ENCODE results near the gene MAD1L1.
A peak's percentile ranks its signal among the peaks of the same experiment; 100 is the strongest.
"Not testable (repeated sequence)": the region's sequence is repeated elsewhere in the genome, so short reads cannot be mapped to it uniquely, and the experiment has no call there.

The MAD1L1 gene

DNA sequence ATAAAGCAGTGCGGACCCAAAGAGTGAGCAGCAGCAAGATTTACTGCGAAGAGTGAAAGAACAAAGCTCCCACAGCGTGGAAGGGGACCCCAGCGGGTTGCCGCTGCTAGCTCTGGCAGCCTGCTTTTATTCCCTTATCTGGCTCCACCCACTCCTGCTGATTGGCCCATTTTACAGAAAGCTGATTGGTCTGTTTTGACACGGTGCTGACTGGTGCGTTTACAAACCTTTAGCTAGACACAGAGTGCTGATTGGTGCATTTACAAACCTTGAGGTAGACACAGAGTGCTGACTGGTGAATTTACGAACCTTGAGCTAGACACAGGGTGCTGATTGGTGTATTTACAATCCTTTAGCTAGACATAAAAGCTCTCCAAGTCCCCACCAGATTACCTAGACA is 256.2 kb downstream of the MAD1L1 start:
- not testable (repeated sequence) for DNase-seq

DNA sequence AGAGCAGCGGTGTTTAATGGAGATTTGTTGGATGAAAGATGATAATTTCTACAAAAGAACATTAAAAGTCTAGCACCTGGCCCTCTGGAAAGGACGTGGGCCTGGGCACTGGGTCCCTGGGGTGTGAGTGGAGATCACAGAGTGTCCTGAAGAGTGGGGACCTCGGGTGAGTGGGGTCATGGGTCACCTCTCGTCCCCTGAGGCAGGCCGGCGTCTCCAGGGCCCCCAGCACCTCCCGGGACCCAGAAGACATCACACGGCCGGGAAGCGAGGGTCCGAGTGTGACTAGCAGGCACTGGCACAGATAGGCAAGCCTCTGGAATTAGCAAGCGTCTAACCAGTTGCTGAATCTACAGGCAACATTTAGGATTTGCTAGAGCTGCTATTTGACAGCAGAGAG is 257.2 kb downstream of the MAD1L1 start:
- no peak for DNase-seq

GRCh38 chr7:1975179-1975578 is 257.6 kb downstream of the MAD1L1 start:
- no peak for DNase-seq

DNA sequence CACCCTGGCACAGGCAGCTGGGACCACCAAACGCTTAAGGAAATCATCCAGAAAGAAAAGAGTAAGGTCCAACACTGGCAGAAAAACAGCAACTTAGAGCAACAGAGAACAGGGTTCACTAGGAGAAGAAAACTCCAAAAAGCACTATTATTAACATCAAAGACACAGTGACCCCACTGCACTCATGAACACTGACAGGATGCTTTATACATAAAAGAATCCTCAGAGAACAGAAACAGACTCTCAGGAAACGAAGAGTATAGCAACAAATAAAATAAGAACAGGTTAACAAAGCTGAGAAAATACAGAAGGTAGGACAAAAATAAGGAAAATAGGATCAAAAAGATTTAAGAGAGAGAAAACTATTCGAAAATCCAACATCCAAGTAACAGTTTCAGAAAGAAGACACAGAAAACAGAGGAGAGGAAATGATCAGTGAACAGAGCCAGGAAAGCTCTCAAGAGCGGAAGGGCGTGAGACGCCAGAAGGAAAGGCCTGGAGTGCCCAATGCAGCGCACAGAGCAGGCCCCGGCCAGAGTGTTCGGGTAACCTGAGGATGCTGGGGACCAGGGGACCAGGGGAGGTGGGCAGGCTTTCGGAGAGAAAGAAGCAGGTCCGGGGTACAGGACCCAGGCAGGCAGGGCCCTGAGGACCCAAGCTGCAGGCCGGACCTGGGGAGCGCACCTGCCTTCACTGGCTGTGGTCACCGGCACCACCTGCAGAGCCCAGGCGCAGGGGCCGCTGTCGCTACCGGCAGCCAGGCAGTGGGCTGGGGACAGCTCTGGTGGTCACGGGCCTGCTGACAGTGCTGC is 258.2 kb downstream of the MAD1L1 start:
- DNase-seq = no peak

GRCh38 chr7:1973321-1974251 is 259.2 kb downstream of the MAD1L1 start:
- DNase-seq = no peak

DNA sequence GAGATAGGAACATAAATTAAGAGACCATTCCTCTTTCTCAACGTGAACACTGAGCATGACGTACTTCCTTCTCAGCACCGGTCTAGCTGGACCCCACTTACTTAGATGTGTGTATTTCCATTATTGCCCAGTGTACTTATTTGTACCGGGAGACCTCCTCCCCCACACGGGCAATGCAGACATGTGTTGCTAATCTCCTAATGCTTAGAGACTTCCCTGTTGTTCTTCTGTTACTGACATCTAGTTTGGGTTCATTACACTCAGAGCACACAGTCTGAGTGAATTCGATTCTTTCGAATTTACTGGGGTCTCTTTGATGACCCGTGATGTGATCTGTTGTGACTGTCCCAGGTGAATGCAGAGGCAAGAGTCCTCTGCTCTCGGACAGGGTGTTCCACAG is 260.0 kb downstream of the MAD1L1 start:
- DNase-seq = no peak

- DNase-seq = no peak
Observed at GRCh38 chr7:1971946-1972654, 260.6 kb downstream of the MAD1L1 start.

DNA sequence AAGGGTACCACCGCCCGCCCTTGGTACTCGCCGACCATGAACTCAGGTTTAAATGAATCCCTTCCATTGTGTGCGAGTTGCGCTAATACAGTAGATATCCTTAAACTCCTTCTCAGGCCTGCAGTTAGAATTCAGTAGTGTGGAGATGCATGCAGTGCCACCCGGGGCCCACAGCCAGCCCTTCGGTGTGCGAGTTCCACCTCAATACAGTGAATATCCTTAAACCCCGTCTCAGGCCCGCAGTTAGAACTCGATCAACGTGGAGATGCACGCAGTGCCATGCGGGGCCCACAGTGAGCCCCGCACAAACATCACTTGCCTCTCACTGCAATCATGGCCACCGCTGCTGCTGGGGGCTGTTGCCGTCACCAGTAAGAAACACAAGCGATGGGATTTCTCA is 261.9 kb downstream of the MAD1L1 start:
- DNase-seq = no peak

DNA sequence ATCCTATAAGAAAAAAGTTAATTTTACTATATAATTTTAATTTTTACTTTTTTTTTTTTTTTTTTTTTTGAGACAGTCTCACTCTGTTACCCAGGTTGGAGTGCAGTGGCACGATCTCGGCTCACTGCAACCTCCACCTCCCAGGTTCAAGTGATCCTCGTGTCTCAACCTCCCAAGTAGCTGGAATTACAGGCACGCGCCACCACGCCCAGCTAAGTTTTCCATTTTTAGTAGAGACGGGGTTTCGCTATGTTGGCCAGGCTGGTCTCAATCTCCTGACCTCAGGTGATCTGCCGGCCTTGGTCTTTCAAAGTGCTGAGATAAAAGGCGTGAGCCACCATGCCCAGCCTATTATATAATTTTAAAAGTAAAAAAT is 262.5 kb downstream of the MAD1L1 start:
- not testable (repeated sequence) for DNase-seq

DNA sequence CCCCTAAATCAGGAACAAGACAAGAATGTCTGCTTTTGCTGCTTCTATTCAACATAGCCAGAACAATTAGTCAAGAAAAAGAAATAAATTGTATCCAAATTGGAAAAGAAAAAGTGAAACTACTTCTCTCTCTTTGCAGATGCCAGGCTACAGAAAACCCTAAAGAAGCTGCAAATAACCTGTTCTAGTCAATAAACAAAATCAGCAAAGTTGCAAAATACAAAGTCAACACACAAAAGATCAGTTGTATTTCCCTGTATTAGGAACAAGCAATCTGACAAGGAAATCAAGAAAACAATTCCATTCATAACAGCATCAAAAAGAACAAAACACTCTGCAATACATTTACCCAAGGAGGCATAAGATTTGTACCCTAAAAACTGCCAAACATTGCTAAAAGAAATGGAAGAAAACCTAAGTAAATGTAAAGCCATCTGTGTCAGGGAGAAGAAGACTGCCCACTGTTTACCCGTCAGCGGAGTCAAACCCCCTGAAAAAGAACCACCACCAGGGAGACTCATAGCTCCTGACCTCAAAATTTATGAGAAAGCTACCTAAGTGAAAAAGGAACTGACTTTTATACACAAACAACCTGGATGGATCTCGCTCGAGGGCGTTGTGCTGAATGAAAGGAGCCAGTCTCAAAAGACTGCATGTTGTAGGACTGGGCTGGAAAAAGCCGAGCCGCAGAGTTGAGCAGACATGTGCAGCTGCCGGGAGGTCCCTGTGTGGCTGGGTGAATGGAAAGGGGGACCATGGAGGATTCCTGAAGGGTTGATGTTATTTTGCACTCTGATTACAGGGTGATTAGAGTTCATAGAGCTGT is 263.1 kb downstream of the MAD1L1 start:
- no peak for DNase-seq

GRCh38 chr7:1968397-1969111 is 264.2 kb downstream of the MAD1L1 start:
- DNase-seq = no peak

DNA sequence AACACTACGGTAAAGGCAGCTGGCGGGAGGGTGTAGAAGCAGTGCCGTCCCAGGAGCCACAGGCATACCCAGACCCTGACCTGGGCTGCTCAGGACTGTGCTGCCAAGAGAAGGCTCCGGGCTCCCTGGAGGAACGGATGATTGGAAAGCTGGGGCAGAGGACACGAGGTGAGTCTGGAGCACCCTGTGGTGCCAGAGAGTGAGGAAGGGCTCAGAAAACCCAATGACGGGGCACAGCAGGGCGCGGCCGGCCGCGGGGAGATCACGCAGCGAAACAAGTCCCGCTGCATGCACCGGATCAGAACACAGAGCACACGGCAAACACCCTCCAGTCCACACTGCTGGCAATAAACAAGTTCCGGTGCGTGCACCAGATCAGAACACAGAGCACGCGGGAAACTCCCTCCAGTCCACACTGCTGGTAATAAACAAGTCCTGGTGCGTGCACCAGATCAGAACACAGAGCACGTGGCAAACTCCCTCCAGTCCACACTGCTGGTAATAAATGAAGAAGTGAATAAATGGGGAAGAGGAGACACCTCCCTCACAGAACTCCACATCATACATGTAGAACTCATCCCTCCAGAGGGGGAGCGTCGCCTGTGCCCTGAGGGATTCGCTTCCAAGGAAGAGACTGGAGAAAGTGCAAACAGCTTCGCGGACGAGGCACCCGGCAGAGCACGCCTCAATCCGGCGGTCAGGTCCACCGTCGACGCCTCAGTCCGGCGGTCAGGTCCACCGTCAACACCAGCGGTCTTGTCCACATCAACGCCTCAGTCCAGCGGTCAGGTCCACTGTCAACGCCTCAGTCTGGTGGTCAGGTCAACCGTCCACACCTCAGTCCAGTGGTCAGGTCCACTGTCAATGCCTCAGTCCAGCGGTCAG is 265.0 kb downstream of the MAD1L1 start:
- DNase-seq = no peak

GRCh38 chr7:1966631-1967200 is 266.0 kb downstream of the MAD1L1 start:
- DNase-seq = no peak

DNA sequence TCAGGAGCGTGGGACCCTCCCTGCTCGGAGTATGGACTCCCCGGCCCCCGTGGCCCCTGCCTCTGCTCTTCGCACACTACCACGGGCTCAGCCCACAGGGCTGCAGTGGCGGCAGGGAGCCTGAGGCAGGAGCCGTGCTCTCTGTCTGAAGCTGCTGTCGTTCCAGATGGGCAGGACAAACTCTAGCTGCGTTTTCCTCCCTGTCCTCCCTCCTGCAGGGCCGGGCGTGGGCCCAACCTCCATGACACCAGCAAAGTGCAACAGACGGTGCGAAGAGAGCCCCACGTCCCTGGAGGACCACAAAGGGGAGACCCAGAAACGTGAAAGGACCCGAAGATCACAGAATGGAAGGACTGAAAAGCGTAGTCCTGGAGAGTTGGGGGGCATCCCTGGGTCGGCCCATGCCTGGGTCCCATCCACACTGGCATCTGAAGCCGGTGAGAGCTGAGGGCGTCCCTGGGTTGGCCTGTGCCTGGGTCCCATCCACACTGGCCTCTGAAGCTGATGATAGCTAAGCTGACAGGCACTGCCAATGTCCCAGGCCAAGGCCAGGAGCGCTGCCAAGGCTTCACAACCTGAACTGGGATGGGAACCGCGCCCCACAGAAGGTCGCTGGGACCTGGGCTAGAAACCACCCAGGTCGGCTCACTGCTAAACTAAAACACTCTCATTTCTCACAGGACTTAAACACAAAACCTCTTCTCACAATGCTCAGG is 267.0 kb downstream of the MAD1L1 start:
- no peak for DNase-seq

DNA sequence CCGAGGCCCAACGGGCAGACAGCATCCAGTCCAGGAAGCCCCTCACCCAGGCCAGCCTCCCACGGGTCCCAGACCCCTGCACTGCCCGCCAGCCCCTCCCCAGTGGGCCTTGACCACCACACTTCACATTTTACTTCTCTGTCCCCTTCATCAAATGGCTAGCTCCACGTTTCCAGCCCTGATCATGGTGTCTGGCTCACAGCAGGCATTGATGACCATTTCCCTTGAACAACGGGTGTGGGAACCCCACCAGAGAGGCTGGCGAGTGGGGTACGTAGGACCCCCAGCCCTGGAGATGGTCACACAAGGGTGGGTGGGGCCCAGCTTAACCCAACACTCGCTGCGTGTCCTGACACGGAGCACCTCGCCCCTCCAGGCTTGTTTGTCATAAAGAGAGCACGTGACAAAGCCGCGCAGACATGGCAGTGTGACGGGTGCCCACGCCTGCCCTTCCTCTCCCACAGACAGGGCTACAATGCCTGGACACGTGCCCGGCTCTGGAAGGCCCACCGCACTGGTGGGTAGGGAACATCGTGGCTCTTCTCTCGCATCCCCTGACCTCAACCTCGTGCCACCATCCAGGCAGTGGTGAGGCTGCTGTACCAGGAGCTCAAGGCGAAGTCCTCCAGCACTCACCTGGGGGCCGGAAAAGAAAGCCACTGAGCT is 267.7 kb downstream of the MAD1L1 start:
- no peak for DNase-seq

DNA sequence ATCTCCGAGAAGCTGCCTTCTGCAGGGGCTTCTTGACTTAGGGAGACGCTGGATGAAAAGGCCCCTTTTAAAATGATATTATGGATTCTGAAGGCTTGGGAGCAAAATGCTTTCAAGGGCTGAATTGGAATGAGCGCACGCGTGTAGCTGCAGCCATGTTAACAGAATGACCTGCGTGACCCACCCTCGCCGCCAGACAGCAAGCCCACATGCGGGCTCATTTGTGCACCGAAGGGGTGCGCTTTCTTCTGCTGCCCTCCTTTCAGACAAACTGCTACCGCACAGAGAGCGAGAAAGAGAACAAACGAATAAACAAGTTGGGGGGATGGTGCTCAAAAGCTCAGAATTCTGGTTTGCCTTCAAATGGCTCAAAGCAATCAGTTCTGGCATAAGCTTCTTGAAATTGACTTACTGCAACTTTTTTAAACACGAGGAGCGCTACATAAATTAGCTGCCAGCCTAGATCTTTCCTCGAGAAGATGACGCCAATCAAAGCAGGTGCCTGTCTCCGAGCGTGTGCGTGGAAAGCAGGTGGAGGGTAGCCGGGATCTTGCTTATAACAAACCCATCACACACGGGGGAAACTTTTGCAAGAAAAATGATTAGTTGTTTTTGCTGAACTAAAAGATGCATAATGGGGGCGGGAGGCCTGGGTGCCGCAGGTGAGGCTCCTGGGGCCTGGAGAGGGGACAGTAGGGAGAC is 268.4 kb downstream of the MAD1L1 start:
- no peak for DNase-seq

- no peak for DNase-seq
Observed at GRCh38 chr7:1963575-1963974, 269.2 kb downstream of the MAD1L1 start.

DNA sequence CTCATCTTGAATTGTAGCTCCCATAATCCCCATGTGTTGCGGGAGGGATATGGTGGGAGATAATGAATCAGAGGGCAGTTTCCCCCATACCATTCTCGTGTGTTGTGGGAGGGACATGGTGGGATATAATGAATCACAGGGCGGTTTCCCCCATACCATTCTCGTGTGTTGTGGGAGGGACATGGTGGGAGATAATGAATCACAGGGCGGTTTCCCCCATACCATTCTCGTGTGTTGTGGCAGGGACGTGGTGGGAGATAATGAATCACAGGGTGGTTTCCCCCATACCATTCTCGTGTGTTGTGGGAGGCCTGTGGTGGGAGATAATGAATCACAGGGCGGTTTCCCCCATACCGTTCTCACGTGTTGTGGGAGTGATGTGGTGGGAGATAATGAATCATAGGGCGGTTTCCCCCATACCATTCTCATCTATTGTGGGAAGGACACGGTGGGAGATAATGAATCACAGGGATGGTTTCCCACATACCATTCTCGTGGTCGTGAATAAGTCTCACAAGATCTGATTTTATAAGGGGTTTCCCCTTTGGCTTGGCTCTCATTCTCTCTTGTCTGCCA is 271.0 kb downstream of the MAD1L1 start:
- DNase-seq = peak; percentile 66
